NCI-H82 (cell line): ENCODE results near the gene ZNF462.
"Not testable (repeated sequence)": the region's sequence is repeated elsewhere in the genome, so short reads cannot be mapped to it uniquely, and the experiment has no call there.

Source experiments
- DNase-seq: peaks from one replicate; lab custom pipeline; 2025; lab: John Stamatoyannopoulos, UW

The ZNF462 gene

DNA sequence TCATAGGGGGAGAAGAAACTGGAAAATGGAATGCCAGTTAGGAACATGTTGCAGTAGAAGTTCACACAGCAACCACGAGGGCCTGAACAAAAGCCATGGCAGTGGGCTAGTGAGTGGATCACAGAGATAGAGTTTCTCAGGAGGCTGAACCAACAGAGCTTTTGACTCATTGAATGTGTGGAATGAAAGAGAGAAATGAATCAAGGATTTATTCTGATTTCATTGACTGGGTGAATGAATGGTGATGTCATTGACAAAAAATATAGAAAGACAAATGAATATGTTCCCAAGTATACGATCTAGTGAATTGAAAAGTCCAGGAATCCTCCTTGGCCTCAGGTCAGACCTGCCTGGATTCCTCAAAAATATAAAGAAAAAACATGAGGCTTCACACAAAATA is 99.2 kb downstream of the ZNF462 start:
- no peak for DNase-seq

DNA sequence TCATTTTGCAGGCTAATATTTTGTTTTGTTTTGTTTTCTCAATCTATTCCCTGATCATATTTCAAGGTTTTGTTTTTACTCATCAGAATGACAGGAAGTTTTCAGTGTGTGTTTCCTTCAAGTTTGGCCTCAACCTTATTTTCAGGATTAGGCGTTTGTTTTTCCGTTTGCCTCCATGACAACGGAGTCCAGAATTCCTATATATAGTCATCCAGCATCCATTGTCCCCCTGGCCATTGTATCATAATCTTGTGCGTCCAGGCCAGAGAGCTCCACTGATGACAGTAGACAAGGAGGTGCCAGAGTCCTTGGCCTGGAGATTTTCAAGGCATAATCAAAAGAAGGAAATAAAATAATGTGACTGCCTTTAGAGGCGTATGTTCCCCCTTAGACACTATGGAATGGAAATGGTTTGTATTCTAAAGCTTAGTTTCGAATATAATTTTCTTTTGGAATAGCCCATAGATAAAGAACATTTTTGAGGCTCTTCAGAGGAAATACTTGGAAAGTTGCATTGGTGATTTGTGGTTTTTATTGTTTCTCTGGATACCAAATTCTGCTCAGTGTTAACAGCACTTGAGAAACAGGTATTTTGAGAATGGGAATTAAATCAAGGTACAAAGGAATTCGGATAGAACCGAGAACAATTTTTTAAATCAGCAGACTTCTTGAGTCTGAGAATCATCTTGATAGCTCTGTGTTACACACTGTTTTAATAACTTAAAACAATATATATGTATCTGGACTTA is 99.8 kb downstream of the ZNF462 start:
- DNase-seq, result no peak

DNA sequence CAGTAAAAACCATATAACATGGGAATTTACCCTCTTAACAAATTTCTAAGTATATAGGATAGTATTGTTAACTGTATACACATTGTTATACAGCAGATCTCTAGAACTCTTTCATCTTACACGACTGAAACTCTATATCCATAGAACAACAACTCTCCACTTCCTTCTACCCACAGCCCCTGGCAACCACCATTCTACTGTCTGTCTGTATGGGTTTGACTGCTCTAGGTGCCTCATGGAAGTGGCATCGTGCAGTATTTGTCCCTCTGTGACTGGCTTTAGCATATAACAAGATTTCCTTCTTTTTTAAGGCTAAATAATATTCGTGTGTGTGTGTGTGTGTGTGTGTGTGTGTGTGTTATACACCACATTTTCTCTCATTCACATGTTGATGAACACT is 100.7 kb downstream of the ZNF462 start:
- DNase-seq, result no peak

DNA sequence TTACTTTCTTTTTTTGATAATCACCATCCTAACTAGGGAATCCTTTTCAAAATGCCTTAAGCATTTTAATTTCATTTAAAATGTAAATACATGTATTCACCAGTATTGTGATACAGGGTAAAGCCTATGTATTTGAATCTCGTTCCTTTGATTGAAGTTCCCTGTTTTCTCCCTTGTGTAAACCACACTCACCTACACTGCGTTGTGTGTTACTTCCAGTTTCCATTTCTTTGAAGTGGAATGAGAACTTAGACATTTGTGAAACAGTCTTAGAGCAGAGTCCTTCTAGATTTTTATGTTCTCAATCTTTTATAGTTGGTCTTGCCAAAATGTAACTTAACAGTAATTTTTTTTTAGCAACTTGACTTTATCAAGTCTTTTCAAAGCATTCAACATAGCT is 101.4 kb downstream of the ZNF462 start:
- DNase-seq, result no peak

DNA sequence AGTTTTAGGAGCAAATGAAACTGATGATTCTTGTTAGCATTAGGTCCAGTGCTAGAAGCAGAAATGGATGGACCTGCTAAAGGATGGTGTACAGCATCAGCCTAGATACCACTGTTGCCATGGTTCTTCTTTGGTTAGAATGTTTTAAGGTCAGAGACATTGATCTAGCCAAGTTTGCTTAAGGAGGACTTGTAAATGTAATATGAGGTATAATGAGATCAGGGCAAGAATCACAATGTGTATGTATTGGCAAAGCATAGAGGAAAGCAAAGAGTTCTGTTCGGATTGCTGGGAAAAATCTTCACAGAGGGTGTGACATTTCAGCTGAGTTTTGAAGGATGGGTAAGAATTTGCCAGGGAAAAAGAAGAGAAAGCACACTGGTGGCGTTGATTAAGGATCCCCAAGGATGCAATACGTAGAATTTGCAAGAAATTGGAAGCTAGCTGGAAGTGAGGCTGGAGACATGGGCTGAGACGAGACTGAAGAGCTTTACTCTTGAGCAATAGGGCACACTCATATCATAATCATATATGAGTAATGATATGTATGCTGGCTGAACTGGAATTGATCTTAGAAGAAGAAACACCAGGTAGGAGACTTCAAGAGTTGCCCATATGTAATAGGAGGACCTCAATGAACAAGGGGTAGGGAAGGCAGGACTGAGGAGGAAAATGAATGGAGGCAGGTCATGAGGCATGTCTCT is 102.0 kb downstream of the ZNF462 start:
- DNase-seq, result no peak

- DNase-seq, result no peak
Measured at GRCh38 chr9:106966481-106966880, 103.5 kb downstream of the ZNF462 start.

DNA sequence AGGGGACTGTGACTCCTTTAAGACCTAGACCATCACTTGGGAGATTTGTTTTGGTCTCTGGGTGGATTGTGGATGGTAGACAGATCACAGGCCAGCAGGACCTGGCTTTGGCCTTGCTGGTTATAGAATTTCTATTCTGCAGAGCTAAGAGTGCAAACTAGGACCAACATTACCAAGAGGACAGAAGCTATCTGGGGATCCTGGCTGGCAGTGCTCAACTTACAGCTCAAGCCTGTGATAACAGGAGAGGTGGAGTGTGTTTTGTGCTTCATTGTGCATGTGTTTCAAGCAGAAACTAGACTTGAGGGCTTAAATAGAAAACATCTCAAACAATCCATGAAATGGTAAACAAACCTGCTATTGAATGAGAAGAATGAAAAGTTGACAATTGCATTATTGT is 106.7 kb downstream of the ZNF462 start:
- no peak for DNase-seq

GRCh38 chr9:106970219-106970975 is 107.4 kb downstream of the ZNF462 start:
- DNase-seq, result no peak

DNA sequence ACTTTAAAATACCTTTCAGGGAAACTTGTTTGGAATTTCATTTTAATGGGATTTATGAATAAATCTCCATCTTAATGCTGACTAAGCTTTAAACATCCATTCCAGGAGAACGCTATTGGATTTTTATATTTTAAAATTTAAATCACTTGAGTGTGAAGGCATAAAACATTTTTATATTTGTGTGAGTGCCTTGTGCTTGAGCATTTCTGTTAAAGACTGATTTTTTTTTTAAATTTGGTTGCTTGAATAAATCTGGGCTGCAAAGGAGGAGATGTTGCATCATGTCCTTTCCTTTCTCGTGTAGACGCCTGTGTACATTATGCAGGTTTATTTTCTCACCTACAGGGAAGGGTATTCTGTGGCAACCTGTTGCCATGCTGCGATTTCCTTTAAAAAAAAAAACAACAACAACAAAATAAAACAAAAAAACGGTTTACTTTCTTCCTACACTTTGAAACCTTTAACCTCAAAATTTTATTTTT is 108.1 kb downstream of the ZNF462 start:
- DNase-seq, result no peak

DNA sequence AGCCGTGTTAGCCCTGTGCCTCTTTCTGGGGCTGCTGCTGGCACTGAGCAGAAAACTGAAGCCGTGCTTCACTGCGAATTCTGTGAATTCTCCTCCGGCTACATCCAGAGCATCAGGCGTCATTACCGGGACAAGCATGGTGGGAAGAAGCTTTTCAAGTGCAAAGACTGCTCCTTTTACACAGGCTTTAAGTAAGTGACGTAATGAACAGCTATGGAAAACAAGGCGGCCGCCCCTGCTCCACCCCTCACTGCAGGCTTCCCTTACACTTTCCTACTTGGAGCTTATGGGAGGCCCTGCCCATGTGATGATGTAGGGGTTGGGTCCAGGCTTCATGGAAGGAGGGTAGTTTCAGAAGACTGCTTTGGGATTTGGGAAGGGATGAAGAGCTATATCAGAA is 109.1 kb downstream of the ZNF462 start:
- DNase-seq, result no peak

DNA sequence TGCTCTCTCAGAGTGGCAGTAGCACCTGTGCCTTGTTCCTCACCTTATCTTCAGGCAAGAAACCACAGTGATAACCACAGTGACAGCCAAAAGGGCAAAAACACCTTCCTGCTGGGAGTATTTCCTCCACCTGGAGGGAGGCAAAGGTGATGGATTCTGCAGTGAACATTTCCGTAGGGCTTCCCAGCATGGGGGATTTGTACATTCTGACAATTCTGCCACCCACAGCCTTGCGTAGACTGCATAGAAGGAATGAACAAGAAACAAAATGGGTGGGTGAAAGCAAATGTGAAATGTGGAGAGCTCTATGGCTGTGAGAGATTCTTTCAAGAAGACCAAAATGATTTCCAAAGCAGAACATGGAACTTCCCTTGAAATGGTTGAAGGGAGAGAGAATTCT is 111.4 kb downstream of the ZNF462 start:
- no peak for DNase-seq

GRCh38 chr9:106976772-106977171 is 113.8 kb downstream of the ZNF462 start:
- peak; percentile 42 for DNase-seq

DNA sequence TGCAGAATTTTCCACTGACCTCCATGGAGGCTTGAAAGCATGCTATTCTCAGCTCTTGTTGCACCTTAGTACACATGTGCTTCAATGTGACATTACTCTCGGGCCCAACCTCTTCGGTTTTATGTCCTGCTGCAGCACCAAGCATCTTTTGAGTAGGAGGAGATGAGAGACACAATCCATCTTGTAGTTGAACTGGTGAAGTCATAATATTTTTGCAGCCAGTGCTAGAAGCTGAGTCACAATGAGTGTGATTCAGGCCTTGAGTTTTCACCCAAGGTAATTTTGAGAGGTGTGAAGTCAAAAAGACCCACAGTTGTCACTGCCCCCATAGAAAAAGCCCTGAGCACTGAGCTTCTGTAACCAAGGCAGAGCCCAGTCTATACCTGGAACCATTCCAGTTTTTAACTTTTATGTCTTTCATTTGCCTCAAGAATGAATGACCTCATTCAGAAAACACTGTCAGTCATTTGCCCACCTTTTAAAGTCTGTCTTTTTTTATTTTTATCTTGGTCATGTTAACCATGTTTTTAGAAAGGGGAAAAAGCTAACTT is 117.7 kb downstream of the ZNF462 start:
- DNase-seq, result no peak

DNA sequence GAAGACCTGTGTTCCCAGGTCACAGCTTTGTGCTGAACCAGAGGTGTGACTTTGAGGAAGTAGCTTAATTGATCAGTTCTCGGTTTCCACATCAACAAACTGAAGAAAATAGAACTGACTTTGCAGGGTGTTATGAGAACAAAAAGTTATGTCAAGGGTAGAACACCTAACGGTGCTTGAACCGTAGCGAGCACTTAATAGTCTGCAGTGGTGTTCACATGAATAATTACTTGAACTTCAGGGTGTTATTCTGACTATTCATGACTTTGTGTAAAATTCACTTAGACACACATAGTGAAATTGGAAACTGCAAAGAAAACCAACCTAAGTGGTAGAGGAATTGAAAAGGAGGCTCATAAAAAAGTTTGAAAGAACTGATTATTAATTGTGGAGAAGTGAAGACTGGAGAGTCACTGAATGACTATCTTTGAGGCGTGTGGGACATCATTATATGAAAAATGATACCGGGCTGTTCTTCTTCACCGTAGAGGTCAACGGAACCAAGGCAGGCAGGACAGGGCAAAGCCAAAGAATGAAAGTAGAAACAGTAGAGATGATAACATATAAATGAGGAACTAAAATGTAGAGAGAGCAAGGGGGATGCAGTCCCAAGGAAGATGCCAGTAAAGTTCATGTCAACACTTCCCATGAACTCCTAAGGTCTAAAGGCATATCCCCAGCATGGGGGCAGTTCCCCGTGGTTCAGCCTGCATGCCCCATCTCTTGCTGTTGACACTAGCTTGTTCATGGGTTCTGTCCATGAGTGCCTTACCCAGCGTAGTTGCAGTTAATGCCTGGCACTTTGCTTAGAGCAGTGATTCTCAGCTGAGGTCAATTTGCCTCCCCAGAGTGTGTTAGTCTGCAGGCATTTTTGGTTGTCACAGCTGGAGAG is 118.7 kb downstream of the ZNF462 start:
- DNase-seq, result no peak

GRCh38 chr9:106982636-106983035 is 119.7 kb downstream of the ZNF462 start:
- DNase-seq, result no peak

DNA sequence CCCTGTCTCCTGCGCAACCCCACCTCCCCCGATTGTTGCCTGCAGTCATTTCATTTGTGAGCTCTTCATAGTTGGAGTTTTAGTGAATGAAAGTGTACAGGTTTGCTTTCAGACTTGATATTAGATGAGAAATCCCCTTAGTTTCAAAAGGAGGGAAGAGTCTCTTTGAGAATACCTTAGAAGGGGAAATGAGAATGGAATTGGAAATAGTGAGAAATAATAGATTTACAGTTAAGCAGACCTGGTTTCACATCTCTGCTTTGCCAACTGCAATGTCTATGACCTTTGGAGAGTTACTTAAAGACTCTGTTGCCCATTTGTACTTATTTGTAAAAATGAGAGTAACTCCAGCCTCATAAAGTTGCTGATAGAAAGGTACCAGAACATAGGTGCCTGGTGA is 120.4 kb downstream of the ZNF462 start:
- DNase-seq, result no peak

GRCh38 chr9:106989904-106990303 is 126.9 kb downstream of the ZNF462 start:
- not testable (repeated sequence) for DNase-seq

DNA sequence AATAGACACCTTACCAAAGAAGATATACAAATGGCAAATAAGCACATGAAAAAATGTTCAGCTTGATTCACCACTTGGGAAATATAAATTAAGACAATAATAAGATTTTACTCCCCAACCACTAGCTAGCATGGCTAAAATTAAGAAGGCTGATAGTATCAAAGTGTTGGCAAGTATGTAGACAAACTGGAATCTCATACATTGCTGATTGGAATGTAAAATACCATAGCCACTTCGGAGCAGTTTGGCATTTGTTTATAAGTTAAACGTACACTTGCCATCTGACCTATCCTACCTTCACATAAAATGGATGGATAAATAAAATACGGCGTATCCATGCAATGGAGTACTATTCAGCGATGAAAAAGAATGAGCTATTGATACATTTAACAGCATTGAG is 129.2 kb downstream of the ZNF462 start:
- DNase-seq, result no peak

- DNase-seq, result no peak
Measured at GRCh38 chr9:106993603-106994002, 130.6 kb downstream of the ZNF462 start.

GRCh38 chr9:106994463-106994862 is 131.5 kb downstream of the ZNF462 start:
- no peak for DNase-seq

GRCh38 chr9:107000218-107000617 is 137.3 kb downstream of the ZNF462 start:
- no peak for DNase-seq

DNA sequence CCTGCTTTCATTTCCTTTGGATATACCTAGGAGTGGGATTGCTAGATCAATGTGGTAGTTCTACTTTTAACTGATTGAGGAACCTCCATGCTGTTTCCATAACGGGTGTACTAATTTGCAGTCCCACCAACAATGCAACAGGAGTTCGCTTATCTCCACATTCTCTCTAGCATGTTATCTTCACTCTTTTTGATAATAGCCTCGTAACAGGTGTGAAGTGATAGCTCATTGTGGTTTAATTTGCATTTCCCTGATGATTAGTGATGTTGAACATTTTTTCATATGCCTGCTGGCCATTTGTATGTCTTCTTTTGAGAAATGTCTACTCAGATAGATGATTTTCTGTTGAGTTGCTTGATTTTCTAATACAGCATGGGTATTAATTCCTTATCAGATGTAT is 142.2 kb downstream of the ZNF462 start:
- no peak for DNase-seq
